NCI-H748 treated with DMSO at 0.1 percent for 48 hours (cell line): Measurements from ENCODE around the gene SUMO2.
"Not testable (repeated sequence)": the region's sequence is repeated elsewhere in the genome, so short reads cannot be mapped to it uniquely, and the experiment has no call there.

Source experiments
- DNase-seq: peaks from one replicate; lab custom pipeline; 2025; lab: John Stamatoyannopoulos, UW

SUMO2 gene

GRCh38 chr17:75182569-75183436, at the start of gene SUMO2:
Gene SUMO2 (minus strand): TSS chr17:75182959. CDS start chr17:75182834, 125 bp downstream.
- DNase-seq: peak; percentile 66

- DNase-seq: no peak
These were observed 49.1 kb upstream of the SUMO2 start for GRCh38 chr17:75231741-75232464.

- no peak for DNase-seq
These were observed 48.3 kb upstream of the SUMO2 start for GRCh38 chr17:75231071-75231470.

- no peak for DNase-seq
These were observed 46.1 kb upstream of the SUMO2 start for GRCh38 chr17:75228847-75229246.

- no peak for DNase-seq
These were observed 45.5 kb upstream of the SUMO2 start for GRCh38 chr17:75228305-75228704.

- no peak for DNase-seq
These were observed 45.0 kb upstream of the SUMO2 start for GRCh38 chr17:75227729-75228128.

GRCh38 chr17:75225016-75225415, 42.3 kb upstream of the SUMO2 start:
- no peak for DNase-seq

- no peak for DNase-seq
These were observed 37.1 kb upstream of the SUMO2 start for GRCh38 chr17:75219815-75220214.

GRCh38 chr17:75218131-75218530, 35.4 kb upstream of the SUMO2 start:
- DNase-seq: no peak

GRCh38 chr17:75209061-75209460, 26.3 kb upstream of the SUMO2 start:
- DNase-seq: no peak

GRCh38 chr17:75208161-75208560, 25.4 kb upstream of the SUMO2 start:
- no peak for DNase-seq

GRCh38 chr17:75207760-75208159, 25.0 kb upstream of the SUMO2 start:
- DNase-seq: no peak

- not testable (repeated sequence) for DNase-seq
These were observed 24.3 kb upstream of the SUMO2 start for GRCh38 chr17:75207050-75207407.

GRCh38 chr17:75205793-75206163, 23.0 kb upstream of the SUMO2 start:
- no peak for DNase-seq

GRCh38 chr17:75205037-75205792, 22.5 kb upstream of the SUMO2 start, which contains the start of gene NUP85:
Gene NUP85 (plus strand): TSS chr17:75205679. CDS start chr17:75205762, 83 bp downstream.
- peak; percentile 72 for DNase-seq

GRCh38 chr17:75199886-75200618, 17.3 kb upstream of the SUMO2 start:
- DNase-seq: no peak

GRCh38 chr17:75194879-75195278, 12.1 kb upstream of the SUMO2 start:
- no peak for DNase-seq

GRCh38 chr17:75191584-75191983, 8.8 kb upstream of the SUMO2 start:
- DNase-seq: no peak

GRCh38 chr17:75188614-75189013, 5.9 kb upstream of the SUMO2 start:
- no peak for DNase-seq

GRCh38 chr17:75183999-75184884, 1.5 kb upstream of the SUMO2 start:
- no peak for DNase-seq

GRCh38 chr17:75182319-75182568, 515 bp downstream of the SUMO2 start:
- no peak for DNase-seq
